DOHH2 (cell line): ENCODE measurements around the gene ITPR1.

Experiments
- CTCF ChIP-seq: fragments of 200-600 bp; sonication (generic); IDR thresholded peaks from one replicate; pipeline ENCODE4 v1.5.1; 2014; ENCODE audit warnings: antibody characterized with exemption, mild to moderate bottlenecking, low read depth, low read length; ENCODE audit not compliant: poor library complexity, severe bottlenecking
- EZH2phosphoT487 ChIP-seq: fragments of 200-600 bp; sonication (generic); IDR thresholded peaks from 2 replicates; pipeline ENCODE4 v1.6.1; 2017; ENCODE audit warnings: borderline replicate concordance, mild to moderate bottlenecking, antibody characterized with exemption, low read length, moderate library complexity, mixed read lengths

GRCh38 chr3:4731543-4732111 is 238.5 kb downstream of the ITPR1 start:
- TF ChIP-seq CTCF (no peak), EZH2phosphoT487 (no peak)
